Osteoblast (primary cell): Measurements from ENCODE around the gene RNF31. TPM values are rescaled to one million over a fixed set of nuclear protein-coding genes. Genes with fewer than 3 reads are reported as not detected.
A peak's percentile ranks its signal among the peaks of the same experiment; 100 is the strongest.
"Not testable (repeated sequence)": the region's sequence is repeated elsewhere in the genome, so short reads cannot be mapped to it uniquely, and the experiment has no call there.

Source experiments
- DNase-seq: peaks from one replicate; pipeline ENCODE4 v3.0.0; 2011; ENCODE audit warnings: low spot score, mixed read lengths; ENCODE audit not compliant: insufficient read length; ENCODE audit errors: missing footprints
- H2AFZ ChIP-seq: 2 replicates; pipeline ENCODE4 v1.6.0; 2011; ENCODE audit warnings: mild to moderate bottlenecking, low read length
- H3K27ac ChIP-seq: 2 replicates; pipeline ENCODE4 v1.5.1; 2011; ENCODE audit warnings: mild to moderate bottlenecking, low read depth, low read length, moderate library complexity
- H3K27me3 ChIP-seq: 2 replicates; pipeline ENCODE4 v1.6.0; 2012; ENCODE audit warnings: mild to moderate bottlenecking, control low read depth, inconsistent platforms, low read length, moderate library complexity; ENCODE audit not compliant: insufficient read depth
- H3K36me3 ChIP-seq: 2 replicates; pipeline ENCODE4 v1.5.1; 2011; ENCODE audit warnings: mild to moderate bottlenecking, low read length, control low read depth, moderate library complexity; ENCODE audit not compliant: insufficient read depth
- H3K4me1 ChIP-seq: 2 replicates; pipeline ENCODE4 v1.5.1; 2011; ENCODE audit warnings: mild to moderate bottlenecking, low read length, control low read depth, moderate library complexity; ENCODE audit not compliant: insufficient read depth
- H3K4me2 ChIP-seq: 2 replicates; pipeline ENCODE4 v1.6.0; 2011; ENCODE audit warnings: mild to moderate bottlenecking, low read length; ENCODE audit not compliant: insufficient read depth
- H3K4me3 ChIP-seq: fragments of 200-600 bp; sonication (generic); 3 replicates; pipeline ENCODE4 v1.5.1; 2012; ENCODE audit warnings: mild to moderate bottlenecking, low read length, inconsistent platforms; ENCODE audit not compliant: insufficient read depth
- H3K79me2 ChIP-seq: 2 replicates; pipeline ENCODE4 v1.6.0; 2012; ENCODE audit warnings: mild to moderate bottlenecking, low read length, control low read depth, inconsistent platforms; ENCODE audit not compliant: insufficient read depth
- H3K9me3 ChIP-seq: 2 replicates; pipeline ENCODE4 v1.5.1; 2011; ENCODE audit warnings: low read depth, low read length, control low read depth
- H4K20me1 ChIP-seq: 2 replicates; pipeline ENCODE4 v1.6.0; 2012; ENCODE audit warnings: mild to moderate bottlenecking, low read length, control low read depth; ENCODE audit not compliant: insufficient read depth
- CTCF ChIP-seq: IDR thresholded peaks from 2 replicates; pipeline ENCODE4 v1.5.1; 2011; ENCODE audit warnings: mild to moderate bottlenecking, low read depth, low read length, moderate library complexity; ENCODE audit errors: extremely low read depth
- total RNA-seq: library from RNA; depleted of rRNA; stranded (reverse); fragments of >200 nt; gene quantifications from 2 replicates; pipeline ENCODE4 v1.2.3, GENCODE V29; 2012

Gene RNF31
- total RNA-seq, 1 donor, result 49.6 TPM

DNA sequence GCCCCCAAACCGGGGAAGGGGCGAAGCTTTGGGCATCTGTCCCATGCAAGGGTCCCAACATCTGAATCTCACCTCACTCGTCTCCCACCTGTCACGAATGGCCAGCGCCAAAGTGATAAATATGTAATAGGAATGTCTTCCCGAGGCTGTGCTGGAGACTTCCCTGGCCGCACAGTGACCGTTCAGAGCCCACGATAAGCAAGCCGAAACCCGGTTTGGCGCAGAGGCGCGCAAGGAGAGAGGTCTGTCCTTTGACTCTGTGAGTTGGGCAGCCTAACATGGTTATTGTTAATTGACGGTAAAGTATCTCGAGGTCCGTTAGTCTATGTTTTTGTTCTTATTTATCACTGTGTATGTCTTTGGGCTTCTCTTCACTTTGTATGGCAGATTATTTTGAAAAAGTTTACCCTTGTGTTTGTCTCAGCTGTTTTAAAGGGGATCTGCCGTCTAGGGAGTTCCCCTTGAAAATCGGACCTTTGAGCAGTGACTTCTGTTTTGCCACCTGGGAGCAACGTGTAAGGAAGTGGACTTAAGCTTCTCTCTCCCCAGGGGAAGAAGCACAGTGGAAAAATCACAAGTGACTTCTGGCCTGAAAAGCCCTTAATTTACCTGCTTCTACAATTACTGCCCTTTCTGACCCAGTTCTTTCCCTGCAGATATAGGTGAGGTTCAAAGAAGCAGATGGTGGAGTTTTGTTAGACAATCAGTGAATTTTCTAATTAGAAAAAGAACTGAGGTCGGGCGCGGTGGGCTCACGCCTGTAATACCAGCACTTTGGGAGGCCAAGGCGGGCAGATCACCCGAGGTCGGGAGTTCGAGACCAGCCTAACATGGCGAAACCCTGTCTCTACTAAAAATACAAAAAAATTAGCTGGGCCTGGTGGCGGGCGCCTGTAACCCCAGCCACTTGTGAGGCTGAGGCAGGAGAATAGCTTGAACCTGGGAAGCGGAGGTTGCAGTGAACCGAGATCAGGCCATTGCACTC lies 49.1 kb downstream of the RNF31 start:
- Histone ChIP-seq H3K27me3 (no peaks in the 10 kb centered on the region), H3K4me2 (peak overlapping the region; percentile 97), H3K4me1 (peaks cover 19% of the 10 kb centered on the region), H2AFZ (peak overlapping the region; percentile 95), H3K9me3 (no peaks in the 10 kb centered on the region), H4K20me1 (no peaks in the 10 kb centered on the region), H3K27ac (peak overlapping the region; percentile 94), H3K36me3 (peaks cover 15% of the 10 kb centered on the region), H3K79me2 (peaks cover 59% of the 10 kb centered on the region), H3K4me3 (peak overlapping the region; percentile 96)
- DNase-seq, result peak; percentile 84
- no peak for TF ChIP-seq CTCF

GRCh38 chr14:24197056-24197450 lies 49.8 kb downstream of the RNF31 start:
- peak; percentile 79 for DNase-seq
- Histone ChIP-seq H3K27ac (no peak overlapping the region), H3K4me1 (peaks cover 19% of the 10 kb centered on the region), H3K4me3 (no peak overlapping the region), H3K27me3 (no peaks in the 10 kb centered on the region), H3K36me3 (peaks cover 19% of the 10 kb centered on the region), H2AFZ (no peak overlapping the region), H3K4me2 (peak overlapping the region; percentile 97), H4K20me1 (no peaks in the 10 kb centered on the region), H3K9me3 (no peaks in the 10 kb centered on the region), H3K79me2 (peaks cover 55% of the 10 kb centered on the region)
- TF ChIP-seq CTCF, result no peak

DNA sequence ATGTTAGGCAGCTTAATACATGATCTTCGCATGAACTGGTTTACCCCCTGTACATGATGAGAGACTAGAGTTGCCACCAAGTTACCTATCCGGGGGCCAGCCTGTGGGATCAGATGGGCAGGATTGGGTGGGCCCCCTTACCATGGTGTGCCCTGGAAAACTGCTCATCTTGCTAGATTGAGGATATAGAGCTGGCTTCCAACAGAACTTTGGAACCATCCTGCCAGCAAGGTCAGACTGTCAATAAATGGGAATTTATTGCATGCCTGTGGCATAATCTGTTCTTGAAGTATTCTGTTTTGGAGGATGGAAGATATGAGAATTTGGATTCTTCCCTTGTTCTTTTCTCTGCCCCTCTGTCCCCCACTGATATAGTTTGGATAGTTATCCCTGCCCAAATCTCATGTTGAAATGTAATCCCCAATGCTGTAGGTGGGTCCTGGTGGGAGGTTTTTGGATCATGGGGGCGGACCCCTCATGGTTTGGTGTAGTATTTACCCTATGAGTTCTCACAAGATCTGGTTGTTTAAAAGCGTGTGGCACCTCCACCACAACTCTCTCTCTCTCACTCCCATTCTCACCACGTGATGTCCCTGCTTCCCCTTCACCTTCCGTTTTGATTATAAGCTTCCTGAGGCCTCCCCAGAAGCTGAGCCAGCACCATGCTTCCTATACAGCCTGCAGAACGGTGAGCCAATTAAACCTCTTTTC lies 51.7 kb downstream of the RNF31 start:
- H3K36me3 ChIP-seq, result peaks cover 15% of the 10 kb centered on the region
- H3K4me1 ChIP-seq, result peaks cover 19% of the 10 kb centered on the region
- no peak overlapping the region for H3K4me3 ChIP-seq
- DNase-seq, result peak; percentile 38
- no peak for TF ChIP-seq CTCF
- H3K9me3 ChIP-seq, result no peaks in the 10 kb centered on the region
- no peak overlapping the region for H3K4me2 ChIP-seq
- H3K27ac ChIP-seq, result no peak overlapping the region
- no peaks in the 10 kb centered on the region for H4K20me1 ChIP-seq
- H3K27me3 ChIP-seq, result no peaks in the 10 kb centered on the region
- H2AFZ ChIP-seq, result no peak overlapping the region
- H3K79me2 ChIP-seq, result peaks cover 43% of the 10 kb centered on the region

- H3K4me3 ChIP-seq, DNase-seq, H4K20me1 ChIP-seq, H2AFZ ChIP-seq, H3K4me1 ChIP-seq, H3K27me3 ChIP-seq, H3K27ac ChIP-seq, H3K4me2 ChIP-seq, H3K9me3 ChIP-seq: not testable (repeated sequence)
- peaks cover 40% of the 10 kb centered on the region for H3K36me3 ChIP-seq
- H3K79me2 ChIP-seq, result peaks cover 17% of the 10 kb centered on the region
These were observed 55.2 kb downstream of the RNF31 start for GRCh38 chr14:24202538-24202937.

GRCh38 chr14:24203249-24203886 lies 56.1 kb downstream of the RNF31 start:
- H3K27me3 ChIP-seq, H4K20me1 ChIP-seq, H2AFZ ChIP-seq, H3K27ac ChIP-seq, H3K4me1 ChIP-seq, H3K4me3 ChIP-seq, H3K9me3 ChIP-seq, H3K4me2 ChIP-seq: not testable (repeated sequence)
- peaks cover 20% of the 10 kb centered on the region for H3K79me2 ChIP-seq
- H3K36me3 ChIP-seq, result peaks cover 48% of the 10 kb centered on the region
- peak; percentile 21 for DNase-seq
